ENCODE data around the gene SMG6.
A peak's percentile ranks its signal among the peaks of the same experiment; 100 is the strongest.
"Not testable (repeated sequence)": the region's sequence is repeated elsewhere in the genome, so short reads cannot be mapped to it uniquely, and the experiment has no call there.

SMG6 gene

DNA sequence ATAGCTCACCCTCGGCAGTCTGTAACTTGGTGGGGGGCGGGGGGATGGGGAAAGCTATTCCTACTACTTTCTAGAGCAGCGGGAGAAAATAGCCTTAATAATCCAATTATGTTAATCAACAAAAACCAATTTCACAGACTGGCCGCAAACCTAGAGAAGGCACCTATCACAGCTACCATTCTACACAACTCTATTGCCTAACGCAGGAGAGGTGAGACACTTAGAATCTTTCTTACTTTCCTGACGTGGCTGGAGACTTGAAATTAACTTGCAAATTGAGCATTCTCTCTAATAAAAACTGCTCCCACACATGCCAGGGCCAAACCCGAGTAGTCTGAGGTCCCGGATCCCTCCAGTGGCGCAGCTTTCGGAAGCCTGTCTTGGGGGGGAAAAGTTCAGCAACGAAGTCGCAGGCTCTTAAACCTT is 794 bp downstream of the SMG6 start:
- DNase-seq, result no peak

DNA sequence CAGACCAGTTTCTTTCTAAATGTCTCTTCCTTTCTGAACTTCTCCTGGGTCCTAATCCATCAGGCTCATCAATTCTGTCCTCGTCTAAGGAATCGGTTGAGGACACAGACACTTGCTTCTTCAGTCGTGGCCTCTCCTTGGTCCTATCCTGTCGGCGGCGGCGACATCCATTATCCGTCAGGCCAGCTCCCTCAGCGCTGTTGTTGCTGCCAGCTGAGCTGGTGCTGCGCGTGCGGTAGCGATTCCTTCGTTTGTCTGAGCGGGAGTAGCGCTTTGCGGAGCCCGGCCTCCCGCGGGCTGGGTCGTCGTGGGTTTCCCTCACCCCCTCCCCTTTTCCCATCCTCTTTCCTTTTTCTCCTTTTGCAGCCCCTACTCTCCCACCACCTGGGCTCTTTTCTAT is 3.8 kb downstream of the SMG6 start:
- no peak for DNase-seq

DNA sequence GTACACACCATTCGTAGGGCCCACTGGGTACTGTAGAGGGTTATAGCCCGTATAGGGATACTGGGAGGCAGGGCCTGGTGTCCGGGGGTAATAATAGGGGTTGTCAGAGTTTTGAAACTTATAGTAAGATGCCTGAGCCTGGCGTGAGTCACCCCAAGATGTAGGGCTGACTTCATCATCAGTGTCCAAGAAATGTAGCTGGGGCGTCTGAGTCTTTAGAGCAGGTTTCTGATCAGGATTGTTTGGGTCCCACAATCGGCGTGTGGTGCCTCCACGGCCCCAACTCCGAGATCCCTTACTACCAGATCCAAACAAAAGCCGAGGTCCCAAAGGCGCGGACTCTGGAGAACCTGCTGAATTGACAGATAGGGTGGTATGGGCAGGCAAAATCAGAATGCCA is 4.4 kb downstream of the SMG6 start:
- DNase-seq, result no peak

DNA sequence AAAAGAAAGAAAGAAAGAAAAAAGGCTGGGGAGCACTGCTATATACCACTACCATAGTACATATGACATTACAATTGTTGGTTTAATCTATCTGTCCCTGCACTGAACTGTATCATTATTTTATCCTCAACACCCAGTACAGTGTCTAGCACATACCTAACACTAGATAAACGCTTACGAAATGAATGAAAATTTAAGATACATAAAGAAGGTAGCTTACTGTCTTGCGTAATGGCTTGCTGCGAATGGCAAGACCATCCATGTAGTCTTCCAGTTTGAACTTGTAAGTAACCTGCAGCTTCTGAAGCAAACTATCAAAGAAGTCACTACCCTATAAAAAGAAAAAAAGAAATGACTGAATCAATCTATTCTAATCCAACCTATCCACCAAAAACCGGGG is 6.6 kb downstream of the SMG6 start:
- no peak for DNase-seq

DNA sequence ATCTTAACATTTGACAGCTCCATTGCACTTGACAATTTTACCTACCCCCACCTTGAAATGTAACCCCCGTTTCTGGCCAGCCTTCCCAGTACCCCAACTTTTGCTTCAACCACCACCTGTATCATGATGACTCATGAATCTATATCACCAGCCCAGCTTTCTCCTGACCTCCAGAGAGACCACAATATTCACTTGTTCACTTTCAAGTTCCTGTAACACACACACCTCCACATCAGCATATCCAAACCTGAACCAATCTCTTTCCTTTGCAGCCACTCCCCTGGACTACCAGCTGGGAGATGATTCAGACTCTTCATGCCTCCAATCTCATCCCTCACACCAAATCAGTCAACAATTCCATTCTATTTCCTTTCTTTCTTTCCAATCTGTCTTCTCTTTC is 8.0 kb downstream of the SMG6 start:
- DNase-seq, result no peak

DNA sequence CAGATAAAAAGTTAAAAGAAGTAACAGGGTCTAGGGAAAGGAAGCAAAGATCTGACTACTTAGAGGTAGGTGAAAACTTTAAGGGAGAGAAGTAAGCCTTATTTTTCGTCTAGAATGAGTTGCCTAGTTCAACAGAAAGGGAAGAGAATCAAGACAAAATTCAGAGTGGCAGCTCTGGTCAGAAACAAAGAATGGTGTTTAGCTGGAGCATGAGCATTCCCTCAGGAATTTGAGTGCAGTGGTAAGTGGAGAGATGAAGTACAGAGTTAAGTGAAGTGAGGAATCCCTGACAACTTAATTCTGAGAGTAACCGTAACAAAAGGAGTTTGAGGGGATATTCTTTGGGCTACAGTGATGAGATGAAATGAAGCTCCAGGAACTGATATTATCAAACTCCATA is 11.5 kb downstream of the SMG6 start:
- DNase-seq, result no peak

DNA sequence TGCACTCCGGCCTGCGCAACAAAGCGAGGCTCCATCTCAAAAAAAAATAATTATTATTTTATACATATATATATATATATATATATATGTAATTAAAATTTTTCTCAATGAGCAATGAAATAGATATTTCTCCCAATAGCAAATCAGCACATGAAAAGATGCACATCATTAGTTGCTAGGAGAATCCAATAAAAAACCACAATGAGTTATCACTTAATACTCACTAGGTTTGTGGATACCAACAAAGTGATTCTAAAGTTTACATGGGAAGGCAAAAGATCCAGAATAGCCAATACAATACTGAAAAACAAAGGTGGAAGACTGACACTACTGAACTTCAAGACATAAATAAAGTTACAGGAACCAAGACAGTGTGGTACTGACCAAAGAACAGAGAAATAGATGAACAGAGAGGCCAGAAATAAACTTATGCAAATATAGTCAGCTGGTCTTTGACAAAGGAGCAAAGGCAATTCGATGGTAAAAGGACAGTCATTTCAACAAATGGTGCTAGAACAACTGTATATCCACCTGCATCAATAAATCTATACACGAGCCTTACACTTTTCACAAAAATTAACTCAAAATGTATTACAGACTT is 13.6 kb downstream of the SMG6 start:
- no peak for DNase-seq

DNA sequence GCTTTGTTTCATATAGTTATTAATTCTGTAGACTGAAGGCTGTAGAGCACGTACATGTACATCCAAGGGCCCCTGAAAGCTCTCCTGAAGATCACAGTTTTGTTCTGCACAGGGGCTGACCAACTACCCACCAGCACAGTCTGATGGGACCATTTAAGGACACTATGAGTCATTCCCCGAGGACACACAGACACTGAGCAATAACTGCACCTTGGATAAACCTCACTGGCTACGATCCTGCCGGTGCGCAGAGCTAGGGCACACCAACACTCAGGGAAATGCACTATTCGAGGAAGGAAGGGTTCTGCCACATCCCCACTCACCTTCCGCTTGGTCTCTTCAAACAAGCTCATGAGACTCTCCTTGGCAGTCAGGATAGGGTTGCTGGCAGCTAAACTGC is 20.3 kb downstream of the SMG6 start:
- DNase-seq, result no peak

DNA sequence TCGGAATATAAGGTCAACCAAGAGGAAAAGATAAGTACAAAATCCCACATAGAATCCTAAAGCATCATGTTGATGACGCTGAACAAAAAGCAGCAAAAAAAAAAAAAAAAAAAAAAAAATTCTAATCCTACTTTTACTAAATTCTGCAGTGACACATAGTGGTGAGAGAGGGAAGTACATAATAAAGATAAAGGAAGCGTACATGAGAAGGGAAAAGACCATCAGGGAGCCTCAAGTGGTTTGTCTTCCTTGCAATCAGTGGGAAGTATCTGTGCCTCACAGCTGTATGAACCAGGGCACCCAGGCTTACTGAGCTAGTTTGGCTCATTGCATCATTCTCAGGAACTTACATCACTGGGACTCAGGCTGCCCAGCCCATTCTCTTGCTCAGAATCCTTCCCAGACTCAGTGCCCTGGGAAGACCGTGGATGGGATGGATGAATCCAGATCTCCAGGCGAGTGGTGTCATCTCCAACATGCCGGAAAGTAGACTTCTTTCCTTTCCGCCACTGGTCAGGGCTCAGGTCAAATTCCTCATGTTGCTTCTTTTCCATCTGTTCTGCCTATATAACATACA is 21.2 kb downstream of the SMG6 start:
- no peak for DNase-seq

DNA sequence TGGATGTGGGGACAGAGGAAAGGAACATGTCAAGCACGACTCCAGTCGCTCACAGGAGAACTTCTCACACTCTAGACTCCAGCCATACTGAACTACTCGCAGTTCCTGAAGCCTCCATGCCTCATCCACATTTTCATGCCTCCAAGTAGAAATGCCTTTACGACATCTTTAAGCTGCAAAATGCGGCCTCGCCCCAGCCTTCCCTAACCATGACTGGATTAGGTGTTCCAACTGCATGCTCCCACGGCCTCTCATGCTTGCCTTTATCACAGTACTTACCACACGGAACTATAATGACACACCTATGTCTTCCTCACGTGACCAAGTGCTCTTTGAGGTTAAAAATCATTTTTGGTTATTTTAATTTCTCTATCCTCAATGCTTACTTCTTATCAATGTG is 23.9 kb downstream of the SMG6 start:
- no peak for DNase-seq

DNA sequence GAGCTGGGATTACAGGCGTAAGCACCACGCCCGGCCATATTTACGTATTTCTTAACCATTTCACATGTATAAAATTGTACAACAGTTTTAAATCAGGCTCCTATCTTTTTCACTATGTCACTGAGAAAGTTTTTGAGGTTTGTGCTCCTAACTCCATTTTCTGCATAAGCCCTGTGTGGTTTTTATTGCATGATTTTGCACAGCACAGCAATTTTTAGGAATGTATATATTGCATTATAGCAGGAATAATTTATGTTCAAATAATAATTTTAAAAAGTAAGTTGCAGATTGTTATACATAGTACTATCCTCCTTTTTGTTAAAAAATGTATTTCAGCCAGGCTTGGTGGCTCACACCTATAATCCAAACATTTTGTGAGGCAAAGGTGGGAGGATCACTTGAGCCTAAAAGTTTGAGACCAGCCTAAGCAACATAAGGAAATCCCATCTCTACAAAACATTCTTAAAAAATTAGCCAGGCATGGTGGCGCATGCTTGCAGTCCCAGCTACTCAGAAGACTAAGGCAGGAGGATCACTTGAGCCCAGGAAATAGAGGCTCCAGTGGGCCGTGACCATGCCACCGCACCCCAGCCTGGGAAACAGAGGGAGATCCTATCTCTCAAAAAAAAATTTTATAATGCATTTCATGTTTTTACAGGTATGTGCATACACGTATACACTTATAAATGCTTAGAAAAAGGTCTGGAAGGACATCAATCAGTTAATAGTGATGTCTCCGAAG is 26.0 kb downstream of the SMG6 start:
- DNase-seq, result no peak

DNA sequence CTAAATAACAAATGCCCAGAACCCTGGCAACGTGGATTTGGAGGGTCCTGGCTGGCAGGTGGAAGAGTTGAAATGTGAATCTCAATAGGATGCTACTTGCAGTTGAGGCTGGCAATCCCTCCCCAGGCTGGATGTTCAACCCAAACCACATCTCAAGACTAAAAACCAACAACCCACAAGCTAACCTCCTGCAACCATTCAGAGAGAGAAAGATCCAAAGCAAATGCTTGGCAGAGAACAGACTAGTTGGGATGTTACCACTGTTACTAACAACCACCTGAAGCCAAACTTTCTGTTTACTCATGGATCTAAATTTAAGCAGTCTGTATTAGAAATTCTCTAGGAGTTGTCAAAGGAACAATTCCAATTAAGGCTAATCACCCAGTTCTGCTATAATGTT is 27.9 kb downstream of the SMG6 start:
- DNase-seq, result no peak

DNA sequence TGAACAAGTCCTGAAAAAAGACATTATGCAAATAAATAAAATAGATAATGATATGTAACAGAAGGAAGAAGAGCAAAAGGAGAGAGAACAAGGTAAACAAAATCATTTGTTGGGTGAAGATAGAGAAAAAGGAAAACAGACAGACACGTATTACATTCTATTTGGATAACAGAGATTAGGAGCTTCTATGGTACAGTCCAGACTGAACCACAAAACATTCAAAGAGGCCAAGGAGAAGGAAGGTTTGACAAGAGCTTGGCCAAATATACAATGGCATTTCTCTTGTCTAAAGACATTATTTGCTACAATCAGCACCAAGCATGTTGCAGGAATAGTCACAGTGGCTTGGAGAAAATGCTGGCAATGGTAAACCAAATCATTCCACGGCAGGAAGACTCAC is 29.2 kb downstream of the SMG6 start:
- DNase-seq, result no peak

DNA sequence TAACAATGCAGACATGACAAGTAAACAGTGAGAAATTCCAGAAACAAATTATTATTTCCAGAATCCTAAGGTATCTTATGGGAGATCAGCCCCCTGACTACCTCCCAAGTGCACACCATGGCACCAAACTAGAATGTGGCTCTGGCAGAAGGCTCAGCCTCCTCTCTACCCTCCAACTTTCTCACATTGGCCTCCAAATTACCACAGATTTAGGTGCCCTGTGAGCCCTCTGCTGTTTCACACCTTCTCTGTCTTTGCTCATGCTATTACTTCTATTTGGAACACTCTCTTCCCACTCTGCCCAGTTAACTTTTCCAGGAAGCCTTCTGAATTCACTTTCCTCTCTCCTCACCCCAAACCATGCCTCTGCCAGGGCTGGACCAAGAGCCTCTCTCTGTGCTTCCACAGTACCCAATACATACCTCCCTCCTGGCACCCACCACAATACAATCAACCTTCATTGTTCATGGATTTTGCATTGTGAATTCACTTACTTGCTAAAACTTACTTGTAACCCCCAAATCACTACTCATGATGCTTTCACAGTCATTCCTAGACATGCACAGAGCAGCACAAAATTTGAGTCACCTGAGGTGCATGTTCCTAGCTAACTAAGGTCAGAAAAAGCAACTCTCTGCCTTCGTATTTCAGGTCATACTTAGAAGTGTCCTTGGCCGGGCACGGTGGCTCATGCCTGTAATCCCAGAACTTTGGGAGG is 31.4 kb downstream of the SMG6 start:
- DNase-seq, result no peak

DNA sequence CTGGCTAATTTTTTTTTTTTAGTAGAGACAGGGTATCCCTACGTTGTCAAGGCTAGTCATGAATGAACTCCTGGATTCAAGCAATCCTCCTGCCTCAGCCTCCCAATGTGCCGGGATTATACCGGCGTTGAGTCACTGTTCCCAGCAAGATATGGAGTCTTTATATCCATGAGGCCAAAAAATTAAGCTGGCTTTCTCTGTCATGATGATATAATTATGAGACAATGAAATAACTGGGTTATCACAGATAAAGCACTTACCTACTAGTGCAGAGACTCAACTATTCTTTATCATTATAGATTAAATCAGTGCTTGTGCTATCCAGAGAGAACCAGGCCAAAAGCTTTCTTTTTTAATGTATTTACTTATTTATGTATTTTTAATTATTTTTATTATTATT is 36.2 kb downstream of the SMG6 start:
- DNase-seq, result no peak

DNA sequence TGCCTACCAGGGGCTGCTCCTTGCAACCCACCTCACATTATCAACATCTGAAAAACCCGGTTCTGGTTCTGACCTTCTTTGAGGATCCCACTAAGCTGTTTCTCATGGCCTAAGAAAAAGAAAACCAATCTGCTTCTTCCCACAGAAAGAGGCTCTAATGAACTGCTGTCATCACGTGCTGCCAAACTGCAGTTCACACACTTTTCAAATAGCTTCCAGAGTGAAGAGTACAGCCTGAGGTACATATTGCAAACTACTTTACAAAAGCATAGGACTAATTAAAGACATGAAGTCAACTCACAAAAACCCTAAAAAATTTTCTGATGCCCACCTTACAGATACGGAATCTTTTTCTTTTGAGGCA is 36.7 kb downstream of the SMG6 start:
- no peak for DNase-seq

DNA sequence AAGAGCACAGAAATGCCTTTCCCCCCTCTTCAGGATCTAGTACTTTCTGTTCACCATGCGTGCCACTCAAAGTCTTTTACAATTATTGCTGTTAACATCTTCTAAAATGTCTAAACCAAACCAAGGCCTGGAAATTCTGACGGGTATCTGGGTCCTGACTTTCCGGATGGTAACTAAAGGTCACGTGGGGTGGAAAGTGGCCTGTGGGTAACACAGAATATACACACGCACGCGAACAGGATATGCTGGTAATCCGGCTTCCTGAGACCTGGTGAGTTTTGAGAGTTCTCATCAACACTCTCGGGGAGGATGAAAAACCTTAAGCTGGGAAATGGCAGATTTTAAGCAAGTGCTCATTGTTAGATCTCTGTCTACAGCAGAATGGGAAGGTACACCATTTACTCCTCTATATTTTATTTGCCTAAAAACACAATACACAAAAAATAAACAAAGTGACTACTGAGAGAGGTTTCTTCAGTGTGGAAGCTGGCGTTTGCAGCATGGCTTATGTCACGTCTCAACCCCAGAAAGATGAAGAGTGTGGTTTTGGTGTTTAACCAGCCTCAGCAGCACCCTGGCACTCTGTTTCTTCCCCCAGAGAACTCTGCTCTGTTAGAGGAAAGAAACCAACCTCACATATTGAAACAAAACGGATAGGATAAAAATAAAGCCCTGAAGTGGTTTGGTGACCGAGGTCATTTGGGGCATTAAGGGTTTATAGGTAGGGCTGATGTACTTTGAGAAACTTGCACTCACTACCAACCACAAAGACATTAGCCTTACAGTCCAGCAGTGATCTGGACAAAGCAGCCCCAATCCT is 37.3 kb downstream of the SMG6 start:
- DNase-seq, result peak; percentile 75

DNA sequence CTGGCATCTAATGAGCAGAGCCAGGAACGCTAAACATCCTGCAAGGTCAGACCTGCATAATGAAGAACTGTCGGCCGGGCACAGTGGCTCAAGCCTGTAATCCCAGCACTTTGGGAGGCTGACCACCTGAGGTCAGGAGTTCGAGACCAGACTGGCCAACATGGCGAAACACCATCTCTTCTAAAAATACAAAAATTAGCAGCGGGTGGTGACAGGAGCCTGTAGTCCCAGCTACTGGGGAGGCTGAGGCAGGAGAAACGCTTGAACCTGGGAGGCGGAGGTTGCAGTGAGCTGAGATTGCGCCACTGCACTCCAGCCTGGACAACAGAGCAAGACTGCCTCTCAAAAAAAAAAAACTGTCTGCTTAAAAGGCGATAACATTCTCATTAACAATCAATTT is 38.4 kb downstream of the SMG6 start:
- DNase-seq, result not testable (repeated sequence)

DNA sequence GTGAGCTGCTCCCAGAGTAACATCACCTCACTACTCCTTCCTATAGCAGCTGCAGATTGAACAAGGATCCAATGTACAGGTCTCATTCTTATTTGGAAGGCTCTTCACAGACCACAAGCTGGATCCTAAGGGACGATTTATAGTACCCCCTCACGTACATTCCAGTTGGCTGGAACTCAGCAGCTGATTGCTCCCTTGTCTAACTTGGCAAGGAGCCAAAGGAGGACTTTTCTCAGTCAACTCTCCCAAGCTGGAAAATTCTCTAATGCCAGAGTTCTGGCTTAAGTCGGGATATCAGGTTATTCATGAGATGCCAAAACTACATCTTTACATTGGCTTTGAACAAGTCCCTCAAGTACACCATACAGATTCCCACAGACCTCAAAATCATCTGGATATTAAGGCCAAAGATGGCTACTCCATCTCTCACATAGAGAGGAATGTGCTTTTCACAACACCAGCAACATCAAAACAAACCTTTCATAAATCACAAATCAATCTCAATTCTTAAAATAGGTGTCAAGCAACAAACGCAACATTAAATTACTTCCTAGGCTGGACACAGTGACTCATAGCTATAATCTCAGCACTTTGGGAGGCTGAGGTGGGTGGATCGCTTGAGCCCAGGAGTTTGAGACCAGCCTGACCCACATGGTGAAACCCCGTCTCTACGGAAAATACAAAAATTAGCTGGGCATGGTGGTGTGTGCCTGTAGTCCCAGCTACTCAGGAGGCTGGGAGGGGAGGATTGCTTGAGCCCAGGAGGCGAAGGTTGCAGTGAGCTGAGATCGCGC is 39.3 kb downstream of the SMG6 start:
- no peak for DNase-seq

DNA sequence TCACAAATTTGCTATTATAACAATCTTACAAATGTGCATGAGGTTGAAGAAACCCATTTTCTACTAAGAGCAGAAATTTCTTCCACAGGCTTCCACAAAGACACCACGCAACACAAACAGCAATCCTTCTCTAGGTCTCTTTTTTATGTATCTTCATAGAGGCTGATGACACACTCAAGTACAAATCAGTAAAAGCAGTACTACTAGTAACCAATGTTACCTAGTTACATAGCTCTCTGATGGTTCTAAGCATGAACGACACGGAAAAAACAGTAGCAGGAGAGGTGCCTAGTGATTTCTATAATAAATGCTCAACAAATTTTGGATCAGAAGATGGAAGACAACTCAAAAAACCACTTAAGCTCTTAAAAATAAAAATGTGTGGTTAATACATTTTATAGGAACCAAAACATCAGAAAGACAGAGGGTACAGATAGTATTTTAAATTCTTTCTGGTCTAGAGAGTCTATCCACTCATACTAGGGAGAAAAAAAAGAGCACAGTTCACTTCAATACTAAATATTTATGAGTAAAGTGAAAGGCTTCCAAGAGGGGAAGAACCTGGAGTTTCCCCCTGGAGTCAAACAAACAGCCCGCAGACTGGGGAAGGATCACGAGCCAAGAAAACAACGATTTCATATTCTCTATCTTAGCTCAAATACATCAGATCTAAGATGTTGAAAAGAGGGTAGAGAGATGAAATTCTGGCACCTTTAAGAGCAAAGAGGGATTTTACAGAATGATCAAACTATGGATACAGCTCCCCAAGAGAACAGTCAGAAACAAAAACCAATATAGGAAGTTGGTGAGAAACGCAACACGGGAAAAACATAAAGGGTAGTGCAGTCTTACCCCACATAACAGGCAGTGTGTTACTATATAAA is 40.2 kb downstream of the SMG6 start:
- no peak for DNase-seq

DNA sequence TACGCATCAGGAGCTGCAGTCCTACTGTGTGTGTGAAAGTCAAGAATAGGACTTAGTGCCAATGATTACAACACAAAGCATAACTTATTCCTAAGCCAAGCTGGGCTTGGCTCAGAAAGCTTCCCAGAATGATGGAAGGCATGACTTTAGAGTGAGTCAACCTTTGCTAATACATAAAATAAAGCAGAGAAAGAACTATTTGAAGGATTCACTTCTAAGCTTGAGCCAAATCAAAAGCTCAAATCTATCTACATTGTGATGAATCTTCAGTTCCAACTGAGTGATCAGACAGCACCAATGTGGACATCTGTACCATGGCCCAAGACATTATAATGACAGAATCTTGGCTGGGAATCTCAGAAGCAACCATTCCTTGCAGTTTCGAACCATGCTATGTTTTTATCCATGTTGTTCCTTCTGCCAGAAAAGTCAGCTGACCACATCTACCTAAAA is 41.4 kb downstream of the SMG6 start:
- no peak for DNase-seq

All from activated effector memory CD4-positive, alpha-beta T cell treated with Interleukin-2 at 50 U/mL for 16 hours (primary cell).